RWPE2 (cell line): ENCODE data around the gene PRKACG.

Experiments used
- ATAC-seq: fragments of 200-7000 bp; cut with Tn5 transposase; 3 replicates; pipeline ENCODE4 v1.9.1; 2021; ENCODE audit warnings: low read depth
- DNase-seq: peaks from one replicate; pipeline ENCODE4 v3.0.0-alpha.2; 2020; ENCODE audit warnings: low spot score
- H3K27ac ChIP-seq: fragments of 450-650 bp; 2 replicates; pipeline ENCODE4 v1.5.1; 2017; ENCODE audit warnings: mild to moderate bottlenecking; ENCODE audit not compliant: poor library complexity, severe bottlenecking
- H3K27me3 ChIP-seq: fragments of 250-450 bp; sonication (Bioruptor Pico); 2 replicates; pipeline ENCODE4 v1.5.1; 2021; ENCODE audit warnings: mild to moderate bottlenecking, moderate library complexity; ENCODE audit not compliant: insufficient read depth, poor library complexity, severe bottlenecking
- H3K36me3 ChIP-seq: fragments of 250-450 bp; sonication (Bioruptor Pico); 2 replicates; pipeline ENCODE4 v1.5.1; 2020; ENCODE audit warnings: low read depth, mild to moderate bottlenecking, moderate library complexity
- H3K4me1 ChIP-seq: fragments of 250-450 bp; sonication (Bioruptor Pico); 2 replicates; pipeline ENCODE4 v1.5.1; 2021; ENCODE audit warnings: mild to moderate bottlenecking, moderate library complexity; ENCODE audit not compliant: insufficient read depth, poor library complexity, severe bottlenecking
- H3K4me3 ChIP-seq: fragments of 250-450 bp; sonication (Bioruptor Pico); 2 replicates; pipeline ENCODE4 v1.5.1; 2021; ENCODE audit warnings: mild to moderate bottlenecking, moderate library complexity; ENCODE audit not compliant: severe bottlenecking
- H3K9me3 ChIP-seq: fragments of 250-450 bp; sonication (Bioruptor Pico); 2 replicates; pipeline ENCODE4 v1.5.1; 2021; ENCODE audit warnings: mild to moderate bottlenecking, moderate library complexity; ENCODE audit not compliant: severe bottlenecking
- TF ChIP-seq, protein P1 (sequence below): fragments of 450-650 bp; IDR thresholded peaks from one replicate; pipeline ENCODE4 v1.5.1; 2017; ENCODE audit warnings: mild to moderate bottlenecking, moderate library complexity; ENCODE audit not compliant: poor library complexity, severe bottlenecking

Gene PRKACG

GRCh38 chr9:69012696-69013381 lies 1.1 kb downstream of the PRKACG start:
- Histone ChIP-seq H3K9me3 (no peaks in the 10 kb centered on the region), H3K4me1 (no peaks in the 10 kb centered on the region), H3K4me3 (no peak overlapping the region), H3K27ac (no peak overlapping the region), H3K27me3 (no peaks in the 10 kb centered on the region), H3K36me3 (no peaks in the 10 kb centered on the region)
- TF ChIP-seq, protein P1, sequence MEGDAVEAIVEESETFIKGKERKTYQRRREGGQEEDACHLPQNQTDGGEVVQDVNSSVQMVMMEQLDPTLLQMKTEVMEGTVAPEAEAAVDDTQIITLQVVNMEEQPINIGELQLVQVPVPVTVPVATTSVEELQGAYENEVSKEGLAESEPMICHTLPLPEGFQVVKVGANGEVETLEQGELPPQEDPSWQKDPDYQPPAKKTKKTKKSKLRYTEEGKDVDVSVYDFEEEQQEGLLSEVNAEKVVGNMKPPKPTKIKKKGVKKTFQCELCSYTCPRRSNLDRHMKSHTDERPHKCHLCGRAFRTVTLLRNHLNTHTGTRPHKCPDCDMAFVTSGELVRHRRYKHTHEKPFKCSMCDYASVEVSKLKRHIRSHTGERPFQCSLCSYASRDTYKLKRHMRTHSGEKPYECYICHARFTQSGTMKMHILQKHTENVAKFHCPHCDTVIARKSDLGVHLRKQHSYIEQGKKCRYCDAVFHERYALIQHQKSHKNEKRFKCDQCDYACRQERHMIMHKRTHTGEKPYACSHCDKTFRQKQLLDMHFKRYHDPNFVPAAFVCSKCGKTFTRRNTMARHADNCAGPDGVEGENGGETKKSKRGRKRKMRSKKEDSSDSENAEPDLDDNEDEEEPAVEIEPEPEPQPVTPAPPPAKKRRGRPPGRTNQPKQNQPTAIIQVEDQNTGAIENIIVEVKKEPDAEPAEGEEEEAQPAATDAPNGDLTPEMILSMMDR = no peak
- DNase-seq (no peak), ATAC-seq (no peak)

GRCh38 chr9:69009708-69010107 lies 4.2 kb downstream of the PRKACG start:
- no peaks in the 10 kb centered on the region for H3K4me1 ChIP-seq
- H3K27ac ChIP-seq = no peak overlapping the region
- DNase-seq = no peak
- TF ChIP-seq, protein P1 = no peak
- peak; percentile 56; the same call in 1 of the 3 replicates for ATAC-seq
- H3K9me3 ChIP-seq = no peaks in the 10 kb centered on the region
- no peak overlapping the region for H3K4me3 ChIP-seq
- no peaks in the 10 kb centered on the region for H3K36me3 ChIP-seq
- no peaks in the 10 kb centered on the region for H3K27me3 ChIP-seq

DNA sequence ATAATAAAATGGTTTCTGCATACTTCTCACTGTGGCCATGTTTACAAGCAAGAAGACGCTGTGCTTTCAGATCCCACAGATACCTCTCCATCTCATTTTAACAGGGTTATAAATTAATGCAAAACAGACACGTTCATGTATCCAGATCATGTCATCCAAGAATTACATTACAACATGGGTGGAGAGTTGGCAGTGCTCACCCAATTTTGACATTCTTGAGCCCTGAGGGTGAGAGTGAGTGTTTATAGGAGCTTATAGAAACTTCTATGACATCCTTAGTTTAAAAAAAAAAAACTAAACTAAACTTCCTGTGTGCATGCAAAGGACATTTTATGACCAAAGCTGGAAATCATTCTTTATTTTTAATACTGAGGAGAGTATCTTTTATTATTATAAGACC lies 9.1 kb downstream of the PRKACG start:
- H3K9me3 ChIP-seq = no peaks in the 10 kb centered on the region
- no peaks in the 10 kb centered on the region for H3K4me1 ChIP-seq
- TF ChIP-seq, protein P1 = no peak
- H3K27me3 ChIP-seq = peaks cover 8% of the 10 kb centered on the region
- no peak overlapping the region for H3K27ac ChIP-seq
- H3K4me3 ChIP-seq = no peak overlapping the region
- ATAC-seq (no peak; the same call in 2 of the 3 replicates), DNase-seq (no peak)
- no peaks in the 10 kb centered on the region for H3K36me3 ChIP-seq

DNA sequence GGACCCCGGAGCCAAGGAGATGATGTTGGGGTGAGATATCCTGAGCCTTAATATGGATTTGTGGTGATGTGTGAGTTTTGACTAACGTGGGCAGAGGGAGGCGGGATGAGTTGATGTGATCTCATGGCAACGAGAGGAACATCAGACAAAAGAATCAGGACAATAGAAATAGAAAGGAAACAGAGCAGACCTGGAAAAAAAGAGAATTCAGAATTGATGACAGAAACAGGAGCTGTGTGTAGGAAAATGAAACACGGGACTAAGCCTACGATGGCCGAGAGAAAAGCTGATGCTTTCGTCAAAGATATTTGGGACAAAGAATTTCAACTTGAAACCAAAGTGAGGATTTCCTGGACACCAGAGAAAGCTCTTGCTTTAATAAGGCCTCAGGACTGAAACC lies 10.9 kb downstream of the PRKACG start:
- no peaks in the 10 kb centered on the region for H3K4me1 ChIP-seq
- TF ChIP-seq, protein P1 = no peak
- no peaks in the 10 kb centered on the region for H3K36me3 ChIP-seq

DNA sequence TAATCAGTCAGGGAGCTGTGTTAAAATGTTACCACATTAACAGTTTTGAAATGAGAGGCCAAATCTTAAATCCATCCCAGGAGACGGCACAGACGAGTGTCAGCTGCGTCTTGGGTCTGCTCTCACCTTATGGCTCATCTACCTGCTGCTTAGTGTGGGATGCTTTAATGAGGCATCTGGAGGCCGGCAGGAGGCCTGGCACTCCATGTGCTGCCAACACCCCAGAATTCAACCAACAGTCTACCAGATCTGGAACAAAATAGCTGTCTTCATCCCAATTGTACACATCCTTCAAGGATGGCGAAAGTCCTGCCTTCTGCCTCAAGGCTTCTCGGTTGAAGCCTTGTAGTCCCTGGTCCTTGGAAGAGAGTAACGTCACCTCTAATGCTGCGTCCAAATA lies 12.0 kb downstream of the PRKACG start:
- H3K4me3 ChIP-seq = no peak overlapping the region
- ATAC-seq (no peak), DNase-seq (no peak)
- H3K4me1 ChIP-seq = no peaks in the 10 kb centered on the region
- H3K27ac ChIP-seq = no peak overlapping the region
- H3K9me3 ChIP-seq = no peaks in the 10 kb centered on the region
- TF ChIP-seq, protein P1 = no peak
- H3K36me3 ChIP-seq = no peaks in the 10 kb centered on the region
- peaks cover 8% of the 10 kb centered on the region for H3K27me3 ChIP-seq

More for the DNA sequence above, 10.9 kb downstream of the PRKACG start:
- peaks cover 8% of the 10 kb centered on the region for H3K27me3 ChIP-seq
- no peak overlapping the region for H3K27ac ChIP-seq
- DNase-seq (no peak), ATAC-seq (no peak)
- no peak overlapping the region for H3K4me3 ChIP-seq
- H3K9me3 ChIP-seq = no peaks in the 10 kb centered on the region
